Stimulated activated CD8-positive, alpha-beta memory T cell treated with anti-CD3 and anti-CD28 coated beads, Interleukin-7, amount 100 ng/mL, for 4 hours (primary cell): ENCODE results near the gene LIMS1.

Experiments used
- DNase-seq, 2 donors: peaks; one replicate each; pipeline ENCODE4 v3.0.0-alpha.2; 2020; ENCODE audit warnings: low read depth in 2 of 2

Gene LIMS1

DNA sequence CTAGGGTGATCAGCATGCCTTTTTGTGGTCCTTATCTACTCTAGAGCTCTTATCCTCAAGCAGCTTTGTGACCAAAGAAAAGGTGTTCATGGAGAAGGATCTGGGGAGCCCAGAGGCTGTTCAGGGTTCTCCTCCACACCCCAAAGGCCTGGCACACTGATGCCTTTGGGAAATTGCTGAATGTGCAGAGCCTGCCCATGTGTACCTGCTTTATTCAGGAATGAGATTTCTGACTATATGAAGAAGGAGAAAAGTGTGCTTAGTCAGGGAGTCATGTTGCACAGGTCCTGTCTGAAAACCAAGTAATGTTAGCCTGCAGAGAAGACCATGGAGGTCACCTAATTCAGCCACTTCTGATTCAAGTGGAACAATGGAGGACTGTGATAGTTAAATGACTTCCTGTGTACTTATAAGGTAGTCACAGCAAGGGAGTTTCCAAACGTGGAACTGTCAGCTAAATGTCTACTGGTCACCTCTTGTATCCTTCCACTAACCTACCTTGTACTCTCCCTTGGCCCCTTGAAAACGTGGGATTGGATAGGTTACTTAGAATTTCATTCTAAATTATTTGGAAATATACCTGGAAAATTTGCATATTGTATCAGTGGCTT lies 81.3 kb downstream of the LIMS1 start:
- DNase-seq: no peak

DNA sequence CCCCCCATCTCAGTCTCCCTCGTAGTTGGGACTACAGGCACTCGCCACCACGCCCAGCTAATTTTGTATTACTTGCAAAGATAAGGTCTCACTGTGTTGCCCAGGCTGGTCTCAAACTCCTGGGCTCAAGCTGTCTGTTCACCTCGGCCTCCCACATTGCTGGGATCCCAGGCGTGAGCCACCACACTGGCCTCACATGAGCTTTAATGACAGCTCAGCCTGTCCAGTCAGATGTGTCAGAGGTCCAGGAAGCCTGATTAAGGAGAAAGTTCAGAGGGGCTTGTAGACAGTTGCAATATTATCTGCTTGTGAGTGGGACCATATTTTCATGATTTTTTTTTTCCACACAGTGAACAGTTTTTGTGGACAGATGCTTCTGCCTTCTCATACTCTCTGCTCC lies 82.0 kb downstream of the LIMS1 start:
- DNase-seq: no peak

DNA sequence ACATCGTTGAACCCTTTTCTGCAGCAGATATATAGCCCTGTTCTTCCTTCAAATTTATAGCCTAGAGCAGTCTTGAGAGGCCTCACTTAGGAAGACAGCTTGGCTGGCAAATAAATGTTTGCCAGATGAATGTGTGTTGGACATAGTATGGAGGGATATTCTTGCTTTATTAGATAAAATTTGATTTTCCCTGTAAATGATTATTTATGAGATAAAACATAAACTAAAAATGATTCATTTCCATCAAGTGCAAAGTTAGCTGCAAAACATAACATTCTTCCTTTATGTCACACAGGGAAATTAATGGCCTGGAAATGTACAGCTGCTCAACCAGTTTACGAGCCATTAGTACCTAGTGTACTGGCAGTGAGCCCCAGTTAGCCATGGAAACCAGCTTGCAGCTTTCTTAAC lies 82.5 kb downstream of the LIMS1 start:
- no peak for DNase-seq

DNA sequence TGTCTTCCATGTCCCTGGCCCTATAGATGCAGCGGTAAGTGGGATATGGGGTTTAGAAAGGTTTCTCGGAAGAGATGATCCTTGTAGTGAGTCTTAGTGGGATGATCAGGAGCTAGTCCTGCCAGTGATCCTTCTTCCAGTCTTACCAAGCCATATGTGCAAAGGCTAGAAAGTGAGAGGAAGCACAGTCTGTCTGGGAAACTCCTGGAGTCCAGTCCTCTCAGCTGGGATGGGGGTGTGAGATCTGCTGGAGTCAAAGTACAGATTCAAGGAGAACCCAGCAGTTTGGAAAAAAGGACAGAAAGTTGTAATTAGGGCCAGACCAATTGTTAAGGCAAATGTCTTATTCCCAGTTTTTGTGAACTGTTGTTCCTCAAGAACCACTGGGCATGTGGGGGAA lies 83.3 kb downstream of the LIMS1 start:
- no peak for DNase-seq

DNA sequence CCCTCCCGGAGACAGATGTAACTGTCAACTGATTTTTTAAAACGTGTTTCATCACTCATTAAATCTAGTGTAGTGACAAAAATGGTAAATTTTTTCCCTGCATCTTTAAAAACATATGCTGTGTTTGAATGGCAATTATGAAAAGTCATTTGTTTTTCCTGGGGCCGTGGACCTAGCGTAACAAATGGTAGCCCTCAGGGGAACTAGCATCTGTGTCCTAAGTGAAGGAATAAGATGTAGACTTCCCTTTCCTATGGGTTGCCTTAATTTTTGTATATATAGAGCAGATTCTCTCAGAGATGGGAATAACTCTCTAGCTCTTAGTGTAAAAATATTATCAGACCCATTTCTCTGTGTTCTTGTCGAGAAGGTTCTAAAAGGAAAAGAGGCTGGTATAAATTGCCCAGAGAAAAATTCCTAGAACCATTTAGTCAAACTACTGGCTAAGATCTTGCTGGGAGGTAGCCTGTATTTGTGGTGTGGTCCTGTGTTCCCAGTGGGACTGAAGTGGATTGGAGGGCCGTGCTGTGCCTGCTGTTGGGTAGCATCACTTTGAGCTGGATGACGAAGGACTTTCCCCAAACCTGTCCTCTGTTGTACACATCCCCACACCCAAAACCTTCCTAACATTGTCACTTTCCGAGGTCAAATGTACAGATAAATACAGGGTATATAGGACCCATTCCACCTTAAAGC lies 85.8 kb downstream of the LIMS1 start:
- no peak for DNase-seq

DNA sequence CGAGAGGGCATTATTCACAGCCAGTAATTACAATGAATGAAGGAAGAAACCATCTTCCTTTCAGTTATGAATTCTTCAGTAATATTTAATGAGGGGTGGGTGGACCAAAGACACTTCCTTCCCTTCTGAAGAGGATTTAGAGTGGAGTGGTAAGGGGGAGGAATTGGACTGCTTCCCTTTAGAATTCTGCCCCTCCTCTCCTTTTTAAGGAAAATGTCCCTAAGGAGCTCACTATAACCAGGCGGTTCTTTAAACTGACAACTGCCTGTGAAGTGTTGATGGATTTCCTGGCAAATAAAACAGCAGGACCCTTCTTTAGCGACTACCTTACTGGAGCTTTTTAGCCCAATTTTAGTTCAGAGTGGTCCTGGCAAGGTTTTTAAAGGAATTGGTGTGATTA lies 86.4 kb downstream of the LIMS1 start:
- DNase-seq: no peak

DNA sequence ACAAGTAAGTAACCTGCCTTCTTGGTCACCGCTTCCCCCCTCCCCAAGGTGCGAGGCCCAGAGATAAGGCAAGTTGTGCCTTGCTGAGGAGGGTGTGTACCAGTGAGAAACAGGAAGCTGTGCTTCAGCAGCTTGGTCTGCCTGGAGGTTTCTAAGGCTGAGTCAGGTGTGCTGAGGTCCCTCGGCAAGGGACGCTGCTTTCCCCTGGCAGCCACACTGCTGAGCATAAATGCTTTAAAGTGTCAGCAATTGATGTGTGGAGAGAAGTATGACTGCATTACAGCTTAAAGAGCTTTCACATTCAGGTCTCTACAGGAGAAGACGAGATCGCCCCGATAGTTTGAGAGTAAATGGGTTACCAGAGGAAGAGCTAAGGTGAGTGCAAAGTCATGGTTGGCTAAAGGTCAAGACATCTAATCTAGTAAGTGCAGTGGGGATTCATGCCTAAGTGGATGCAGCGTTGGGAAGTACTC lies 86.9 kb downstream of the LIMS1 start:
- peak; percentile 58 to 61 for DNase-seq

DNA sequence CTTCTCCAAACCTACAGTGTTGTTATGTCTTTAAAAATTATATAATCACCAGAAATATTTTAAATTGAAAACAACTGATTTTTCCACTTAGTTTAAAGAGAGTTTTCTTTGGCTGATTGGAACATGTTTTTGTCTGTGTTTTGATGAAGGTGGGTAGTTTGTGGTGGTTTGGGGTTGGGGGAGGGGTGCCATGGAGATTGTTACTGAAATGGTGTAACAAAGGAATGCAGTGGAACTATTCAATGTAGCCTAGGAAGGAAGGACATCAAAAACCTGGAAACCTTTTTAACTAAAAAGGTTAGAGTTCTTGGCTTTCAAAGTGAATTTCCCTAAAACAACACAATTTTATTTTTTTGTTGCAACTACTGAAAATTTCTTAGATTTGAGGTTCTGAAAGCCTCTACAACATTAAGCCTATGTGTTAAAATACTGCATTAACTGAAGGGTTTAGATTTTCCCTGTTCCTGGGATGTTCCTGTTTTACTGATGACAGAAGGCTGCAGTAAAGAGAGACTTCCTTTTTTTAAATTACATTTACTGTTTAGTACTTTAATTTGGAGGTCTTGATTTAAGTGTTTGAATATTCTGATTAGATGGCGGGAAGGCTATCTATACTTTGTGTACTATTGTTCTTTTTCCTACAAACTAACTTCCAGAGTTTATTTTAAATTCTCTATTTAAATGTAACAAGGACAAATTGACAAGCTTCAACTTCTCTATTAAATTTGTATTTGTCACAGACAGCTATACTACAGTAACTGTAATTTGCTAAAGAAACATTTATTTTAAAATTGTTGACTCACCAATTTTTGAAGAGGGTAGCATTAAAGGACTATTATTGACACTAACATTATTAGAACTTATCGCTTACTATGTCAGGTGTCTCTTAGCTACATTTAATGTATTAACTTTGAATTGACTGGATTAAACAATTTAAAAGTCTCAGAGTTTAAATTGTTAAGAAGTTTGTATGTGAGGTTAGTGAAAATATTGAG lies 87.7 kb downstream of the LIMS1 start:
- DNase-seq: no peak

DNA sequence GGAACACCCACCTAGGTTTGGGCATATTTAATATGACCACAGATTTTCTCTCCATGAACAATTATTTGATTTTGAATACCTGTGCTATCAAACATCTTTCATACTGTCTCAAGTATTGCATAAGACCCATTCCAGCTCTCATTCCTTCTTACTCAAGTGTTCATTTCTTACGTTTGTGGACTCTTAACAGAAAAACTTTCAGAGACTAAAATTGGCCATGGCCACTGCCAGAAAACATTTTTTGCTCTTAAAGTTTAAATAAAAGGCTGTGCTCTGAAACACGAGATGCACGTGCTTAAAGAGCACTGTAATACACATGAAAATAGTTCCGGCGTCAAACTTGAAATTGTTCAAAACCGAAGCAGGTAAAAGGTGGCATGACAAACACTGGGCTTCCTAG lies 89.3 kb downstream of the LIMS1 start:
- no peak for DNase-seq

DNA sequence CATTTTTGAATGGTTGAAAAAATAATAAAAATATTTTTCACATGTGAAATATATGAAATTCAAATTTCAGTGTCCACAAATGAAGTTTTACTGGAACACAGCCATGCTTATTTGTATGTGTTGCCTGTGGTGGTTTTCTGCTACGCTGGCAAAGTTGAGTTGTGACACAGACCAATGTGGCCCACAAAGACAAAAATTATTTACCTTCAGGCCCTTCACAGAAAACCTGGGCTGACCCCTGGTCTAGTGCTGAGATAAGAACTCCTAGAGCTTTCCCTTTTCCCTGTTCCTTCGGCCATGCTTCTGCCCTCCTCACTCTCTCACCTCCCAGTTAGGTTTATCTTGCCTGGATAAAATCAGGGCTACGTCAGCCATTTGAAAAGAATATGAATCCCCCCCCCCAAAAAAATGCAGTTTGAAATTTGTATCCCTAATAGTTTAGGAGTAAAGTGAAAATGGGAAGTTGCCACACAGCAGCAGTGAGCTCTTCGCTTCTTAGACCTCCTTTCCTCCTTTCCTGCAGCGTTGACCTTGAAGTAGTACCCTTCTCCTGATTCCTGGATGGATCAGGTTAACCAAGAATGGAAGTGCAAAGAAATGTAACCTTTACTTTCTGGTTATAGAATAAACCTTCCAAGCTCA lies 91.0 kb downstream of the LIMS1 start:
- no peak for DNase-seq

DNA sequence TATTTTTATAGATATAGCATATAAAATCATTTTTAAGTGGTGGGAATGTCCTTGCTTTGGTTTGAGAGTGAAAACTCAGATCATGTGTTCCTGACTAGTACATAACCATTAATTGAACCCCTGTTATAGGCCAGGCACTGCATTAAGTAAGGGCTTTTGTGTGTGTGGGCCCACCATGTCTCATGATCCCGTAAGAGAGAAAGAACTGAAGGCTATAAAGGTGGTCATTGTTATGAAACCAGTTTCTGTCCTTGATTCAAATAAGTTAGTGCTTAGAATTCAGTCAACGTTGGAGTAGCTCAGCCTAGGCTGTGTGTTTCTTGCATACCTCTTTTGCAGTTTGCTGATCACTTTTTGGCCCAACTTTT lies 91.5 kb downstream of the LIMS1 start:
- DNase-seq: no peak

DNA sequence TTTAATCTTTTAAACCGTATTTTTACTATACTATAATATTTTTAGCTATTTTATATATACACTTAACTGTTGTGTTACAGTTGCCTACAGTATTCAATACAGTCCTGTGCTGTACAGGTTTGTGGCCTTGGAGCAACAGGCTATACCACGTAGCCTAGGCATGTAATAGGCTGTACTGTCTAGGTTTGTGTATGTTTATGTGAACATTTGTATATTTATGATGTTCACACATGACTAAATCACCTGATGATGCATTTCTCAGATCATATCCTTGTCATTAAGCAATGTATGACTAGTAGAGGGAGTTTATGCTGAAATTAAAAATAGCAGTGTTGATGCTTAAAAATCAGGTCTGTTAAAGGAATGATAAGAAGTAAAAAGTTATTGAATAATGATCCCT lies 92.7 kb downstream of the LIMS1 start:
- no peak for DNase-seq

DNA sequence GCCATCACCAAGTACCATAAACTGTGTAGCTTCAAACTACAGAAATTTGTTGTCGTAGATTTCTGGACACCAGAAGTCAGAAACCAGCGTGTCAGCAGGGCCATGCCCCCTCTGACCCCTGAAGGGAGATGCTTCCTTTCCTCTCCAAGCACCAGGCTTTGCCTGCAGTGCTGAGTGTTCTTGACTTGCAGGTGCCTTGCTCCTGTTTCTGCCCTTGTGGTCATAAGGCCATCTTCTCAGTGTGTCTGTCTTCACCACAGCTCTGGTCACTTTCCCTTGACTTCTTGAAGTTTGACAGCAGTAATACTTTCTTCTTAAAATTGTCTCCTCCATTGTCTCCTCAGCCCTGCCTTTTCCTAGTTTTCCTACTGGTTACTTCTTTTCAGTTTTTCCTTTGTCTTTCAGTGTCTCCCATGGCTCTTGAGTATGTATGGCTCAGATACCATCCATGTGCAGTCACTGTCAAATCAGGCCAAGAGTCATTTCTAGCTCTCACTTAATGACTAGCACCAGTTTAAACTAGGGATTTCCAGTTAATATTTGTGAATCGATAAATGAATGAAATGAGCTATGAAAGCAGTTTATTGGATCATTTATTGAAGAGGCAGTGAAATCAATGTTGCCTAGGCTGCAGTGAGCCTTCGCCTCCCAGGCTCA lies 93.8 kb downstream of the LIMS1 start:
- no peak for DNase-seq

DNA sequence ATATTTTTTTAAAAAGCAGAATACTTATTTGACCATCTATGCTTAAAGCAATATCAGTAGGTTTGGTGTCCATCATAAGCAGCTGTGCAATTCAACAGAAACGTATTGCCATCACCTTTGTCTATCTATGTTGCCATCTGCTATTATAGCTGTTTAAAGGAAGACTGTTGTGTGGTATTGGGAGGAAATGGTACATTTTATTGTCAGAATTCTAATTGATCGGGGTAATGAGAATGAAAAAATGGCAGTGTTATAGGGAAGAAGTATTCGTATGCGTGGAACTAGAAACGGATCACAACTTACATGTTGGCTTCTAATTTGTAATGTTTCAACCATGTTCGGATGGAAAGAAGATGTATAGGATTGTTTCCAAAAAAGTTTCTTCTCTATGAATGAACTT lies 94.7 kb downstream of the LIMS1 start:
- DNase-seq: no peak

DNA sequence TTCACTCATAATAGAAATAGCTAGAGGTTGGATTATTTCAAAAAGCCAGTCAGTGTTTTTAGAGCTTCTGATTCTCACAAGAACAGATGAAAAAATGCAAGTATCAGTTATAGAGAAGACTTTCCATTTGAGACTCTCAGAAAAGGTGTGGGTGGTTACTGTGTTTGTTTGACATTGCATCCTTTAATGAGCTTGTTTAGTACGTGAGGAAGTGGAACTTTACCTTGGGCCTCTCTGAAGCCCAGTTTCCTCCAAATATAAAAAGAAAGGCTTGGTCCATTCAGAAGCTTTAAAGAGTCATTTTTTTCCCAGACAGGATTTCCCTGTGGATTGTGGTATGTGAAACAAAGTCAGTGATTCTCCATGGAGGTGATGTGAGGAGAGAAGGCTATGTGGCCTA lies 95.1 kb downstream of the LIMS1 start:
- DNase-seq: no peak

DNA sequence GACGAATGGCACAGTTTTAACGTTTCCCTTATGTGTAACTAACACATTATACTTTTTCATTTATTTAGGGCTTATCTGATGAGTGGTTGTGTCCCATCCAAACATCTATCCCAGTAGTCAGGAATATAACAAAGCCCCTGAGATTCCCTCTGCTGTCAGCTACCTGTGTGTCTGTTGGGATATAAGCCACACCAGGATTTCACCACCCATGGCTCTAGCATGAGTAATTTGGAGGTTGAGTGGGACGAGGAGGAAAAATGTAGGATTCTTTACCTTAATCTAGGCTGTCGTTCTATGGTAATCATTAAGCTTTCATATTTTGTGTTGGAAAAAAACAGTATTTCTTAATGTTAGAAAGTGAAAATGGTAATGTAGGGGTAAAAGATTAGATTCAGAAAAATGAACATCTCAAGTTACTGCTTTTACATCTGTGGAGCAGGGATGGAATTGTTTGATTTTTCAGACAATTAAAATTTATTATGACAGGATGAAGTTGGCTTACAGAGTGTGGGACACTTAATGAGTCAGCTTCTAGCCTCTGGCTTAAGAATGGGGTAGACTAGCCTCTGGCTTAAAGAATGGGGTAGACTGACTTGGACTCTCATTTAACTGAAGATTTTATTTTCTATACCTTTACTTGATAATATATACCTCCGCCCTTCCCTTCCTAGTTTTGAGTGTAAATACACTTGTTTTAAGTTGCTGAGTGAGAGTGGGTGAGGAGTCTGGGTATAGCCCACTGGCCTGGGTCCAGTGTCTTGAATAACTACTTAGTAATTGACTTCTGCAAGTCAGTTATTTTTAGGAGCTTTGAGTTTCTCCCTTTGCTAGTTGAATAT lies 96.5 kb downstream of the LIMS1 start:
- no peak for DNase-seq

DNA sequence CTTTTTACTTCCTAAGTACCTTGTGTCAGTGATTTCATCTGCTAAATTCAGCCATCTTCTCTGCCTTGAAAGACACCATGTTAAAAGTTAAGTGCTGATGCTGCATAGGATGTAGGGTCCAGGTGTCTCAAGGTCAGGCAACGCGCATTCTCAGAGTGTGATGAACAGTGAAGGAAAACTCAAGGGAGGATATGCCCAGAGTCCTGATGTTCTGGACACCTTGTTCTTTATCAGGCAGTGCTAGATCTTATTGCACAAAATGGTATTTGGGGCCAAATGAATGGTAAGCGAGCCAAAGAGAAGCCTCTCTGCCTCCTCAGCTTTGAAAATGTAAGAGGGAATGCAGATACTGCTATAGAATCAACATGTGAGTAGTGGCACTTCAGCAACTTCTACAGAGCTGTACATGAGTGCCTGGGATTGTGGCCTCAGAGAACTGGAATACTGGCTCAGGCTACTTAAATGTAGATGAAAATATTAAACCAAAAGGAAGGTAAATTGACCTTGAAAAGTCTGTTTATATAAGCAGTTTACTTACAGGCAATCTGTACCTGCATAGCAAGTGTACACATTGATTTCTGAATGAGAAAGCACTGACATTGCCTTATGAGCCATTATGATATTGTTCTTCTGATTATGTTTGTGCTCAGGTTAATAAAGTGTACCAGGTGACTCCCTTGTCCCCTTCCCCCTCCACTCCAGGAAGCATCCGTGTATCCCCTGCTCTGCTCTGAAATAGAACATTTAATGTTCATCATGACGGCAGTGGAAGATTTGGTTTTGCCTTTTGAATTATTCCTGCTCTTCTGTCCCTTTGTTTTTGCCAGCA lies 98.3 kb downstream of the LIMS1 start:
- DNase-seq: no peak

DNA sequence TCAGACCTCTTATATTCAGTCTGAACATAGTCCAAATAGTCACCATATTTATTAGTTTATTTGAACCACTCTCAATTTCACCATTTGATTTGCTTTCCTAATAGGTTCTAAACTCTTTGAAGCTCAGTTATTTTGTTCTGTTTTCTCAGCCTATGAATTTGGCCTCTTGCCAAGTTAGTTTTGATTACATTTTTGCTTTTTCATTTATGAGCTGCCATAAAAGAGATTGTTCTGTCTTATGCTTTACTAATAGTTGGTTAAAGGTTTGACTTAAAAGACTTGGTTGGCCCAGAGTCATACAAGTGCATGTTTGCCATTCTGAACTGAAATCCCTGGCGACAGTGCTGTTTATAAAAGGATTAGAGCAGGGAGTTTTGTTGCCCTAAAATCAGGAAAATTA lies 99.1 kb downstream of the LIMS1 start:
- no peak for DNase-seq

DNA sequence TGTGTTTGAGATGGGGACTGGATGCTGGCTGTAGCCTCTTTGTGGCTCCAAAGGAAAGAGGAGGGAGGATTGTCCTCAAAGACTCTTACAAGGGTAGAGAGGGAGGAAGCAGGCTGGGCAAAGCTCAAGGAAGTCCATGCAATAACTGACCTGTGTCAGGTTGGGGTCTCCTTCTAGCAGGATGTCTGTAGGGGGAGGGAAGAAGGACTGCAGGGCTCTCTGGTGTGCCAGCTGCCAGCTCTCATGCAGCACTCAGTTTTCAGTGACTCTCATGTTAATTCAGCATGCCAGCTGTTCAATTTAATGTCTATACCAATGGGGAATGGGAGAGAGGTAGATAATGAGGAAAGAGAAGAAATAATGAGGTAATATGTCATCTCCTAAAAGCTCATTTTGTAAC lies 99.7 kb downstream of the LIMS1 start:
- no peak for DNase-seq
